HepG2 (cell line): Measurements from ENCODE around the gene SLC30A4. TPM values are rescaled to one million over a fixed set of nuclear protein-coding genes. Genes with fewer than 3 reads are reported as not detected.

Experiments used
- ATAC-seq: fragments of 200-7000 bp; cut with Tn5 transposase; 3 replicates; pipeline ENCODE4 v1.9.1; 2020; ENCODE audit warnings: mild to moderate bottlenecking, moderate library complexity
- BruUV-seq: library from RNA; stranded (reverse); fragments of 400-500 nt; replicated peaks from 2 replicates; lab custom pipeline; 2021; lab: Mats Ljungman, UMichigan
- CTCF ChIA-PET: fragments of 300-600 bp; formaldehyde crosslinking; extraction: SDS; loops from one replicate; lab custom pipeline; 2021; ENCODE audit warnings: low total read pairs, inconsistent platforms, low intra/inter-chr PET ratio; lab: Yijun Ruan, JAX
- POLR2A ChIA-PET: fragments of 350-600 bp; sonication (Branson Sonifier 250); formaldehyde crosslinking; loops from one replicate; lab custom pipeline; 2020; ENCODE audit warnings: antibody characterized with exemption, inconsistent platforms; lab: Yijun Ruan, JAX
- DNase-seq: peaks from one replicate; pipeline ENCODE4 v3.0.0-alpha.2; 2015; ENCODE audit warnings: low spot score
- FAIRE-seq: peaks from 3 replicates; lab custom pipeline; 2011; peaks lifted over from hg19 to GRCh38; lab: Jason Lieb, UNC
- H2AFZ ChIP-seq: one replicate; pipeline ENCODE4 v1.6.1; 2011; ENCODE audit warnings: low read length, inconsistent platforms
- H3K27ac ChIP-seq: fragments of 300-600 bp; 3 replicates; pipeline ENCODE4 v1.8.0; 2011; ENCODE audit warnings: mixed run types, mild to moderate bottlenecking, mixed read lengths, low read length, inconsistent platforms; ENCODE audit not compliant: insufficient read depth; ENCODE audit errors: extremely low read length
- H3K27me3 ChIP-seq, 2 experiments: fragments of 200-600 bp in 1 of 2; 2 replicates in 1 of 2; 3 replicates in 1 of 2; pipeline versions ENCODE4 v1.6.0 to v1.8.0; 2011; ENCODE audit warnings: low read length in 2 of 2, mild to moderate bottlenecking in 2 of 2, moderate library complexity in 2 of 2, inconsistent platforms in 1 of 2; ENCODE audit not compliant: insufficient read depth in 2 of 2, control insufficient read depth in 1 of 2
- H3K36me3 ChIP-seq, 2 experiments: fragments of 200-600 bp in 1 of 2; replicated peaks in 1 of 2; 2 replicates in 1 of 2; 3 replicates in 1 of 2; pipeline versions ENCODE4 v1.5.1 to v1.8.0; 2011; ENCODE audit warnings: low read length in 2 of 2, inconsistent platforms in 1 of 2; ENCODE audit not compliant: insufficient read depth in 2 of 2, control insufficient read depth in 1 of 2
- H3K4me1 ChIP-seq: 2 replicates; pipeline ENCODE4 v1.5.1; 2012; ENCODE audit warnings: low read length, inconsistent platforms; ENCODE audit not compliant: insufficient read depth
- H3K4me2 ChIP-seq: 2 replicates; pipeline ENCODE4 v1.6.0; 2011; ENCODE audit warnings: low read depth, low read length, inconsistent platforms
- H3K4me3 ChIP-seq, 3 experiments: fragments of 200-600 bp in 1 of 3; sonication (generic), shearing (Covaris generic) in 1 of 3; replicated peaks in 1 of 3; 2 replicates each; pipeline ENCODE4 v1.5.1; 2011 to 2016; ENCODE audit warnings: low read length in 3 of 3, inconsistent platforms in 2 of 3, low read depth in 2 of 3, mild to moderate bottlenecking in 2 of 3, control low read depth in 1 of 3, mixed read lengths in 1 of 3; ENCODE audit not compliant: insufficient read depth in 1 of 3
- H3K79me2 ChIP-seq: one replicate; pipeline ENCODE4 v1.6.1; 2011; ENCODE audit warnings: low read length, inconsistent platforms; ENCODE audit not compliant: insufficient read depth
- H3K9ac ChIP-seq: 2 replicates; pipeline ENCODE4 v1.6.0; 2011; ENCODE audit warnings: mild to moderate bottlenecking, low read depth, low read length, inconsistent platforms; ENCODE audit not compliant: insufficient read depth
- H3K9me3 ChIP-seq: 2 replicates; pipeline ENCODE4 v1.5.1; 2012; ENCODE audit warnings: mild to moderate bottlenecking, low read length
- H4K20me1 ChIP-seq: 2 replicates; pipeline ENCODE4 v1.6.0; 2011; ENCODE audit warnings: inconsistent platforms, mild to moderate bottlenecking, low read length, moderate library complexity; ENCODE audit not compliant: insufficient read depth
- ATF2 ChIP-seq: sonication (generic); formaldehyde crosslinking; IDR thresholded peaks from 2 replicates; pipeline ENCODE4 v1.4.0; 2020; ENCODE audit warnings: missing genetic modification reagents
- GABPB1 ChIP-seq: IDR thresholded peaks from 2 replicates; pipeline ENCODE4 v1.6.1; 2016; ENCODE audit warnings: mild to moderate bottlenecking, missing genetic modification reagents, moderate library complexity, missing compliant biosample characterization
- HNRNPUL1 ChIP-seq: fragments of 200-400 bp; formaldehyde crosslinking; IDR thresholded peaks from 2 replicates; pipeline ENCODE4 v1.6.1; 2017; ENCODE audit warnings: low read depth, mild to moderate bottlenecking, low read length, moderate library complexity
- JUND ChIP-seq: sonication (generic); formaldehyde crosslinking; IDR thresholded peaks from 2 replicates; pipeline ENCODE4 v1.8.0; 2022; ENCODE audit warnings: mild to moderate bottlenecking, missing genetic modification reagents
- KDM4B ChIP-seq: sonication (generic); formaldehyde crosslinking; IDR thresholded peaks from 2 replicates; pipeline ENCODE4 v1.4.0; 2020; ENCODE audit warnings: missing genetic modification reagents
- MAX ChIP-seq: IDR thresholded peaks from 2 replicates; pipeline ENCODE4 v1.6.1; 2012; ENCODE audit warnings: inconsistent platforms
- MTA1 ChIP-seq: sonication (generic); formaldehyde crosslinking; IDR thresholded peaks from 2 replicates; pipeline ENCODE4 v1.4.0; 2020; ENCODE audit warnings: missing genetic modification reagents, mild to moderate bottlenecking, borderline replicate concordance
- MYC ChIP-seq: sonication (generic); formaldehyde crosslinking; IDR thresholded peaks from 2 replicates; pipeline ENCODE4 v1.9.0; 2021; ENCODE audit warnings: missing genetic modification reagents, borderline replicate concordance
- SAP130 ChIP-seq: IDR thresholded peaks from 2 replicates; pipeline ENCODE4 v1.6.1; 2016; ENCODE audit warnings: low read depth
- SOX13 ChIP-seq, 3 experiments: fragments of 450-650 bp in 1 of 3; sonication (generic) in 1 of 3; formaldehyde crosslinking in 1 of 3; IDR thresholded peaks in 2 of 3; conservative IDR thresholded peaks in 1 of 3; 2 replicates each; pipeline versions ENCODE4 v1.5.0 to v1.6.1; 2016 to 2020; ENCODE audit warnings: antibody characterized with exemption in 1 of 3, mild to moderate bottlenecking in 1 of 3, missing compliant biosample characterization in 1 of 3, missing genetic modification reagents in 1 of 3, moderate library complexity in 1 of 3
- SP2 ChIP-seq: sonication (generic); formaldehyde crosslinking; IDR thresholded peaks from 2 replicates; pipeline ENCODE4 v1.5.1; 2020; ENCODE audit warnings: mild to moderate bottlenecking, missing genetic modification reagents
- SUZ12 ChIP-seq: fragments of 150-350 bp; IDR thresholded peaks from 2 replicates; pipeline ENCODE4 v1.6.1; 2014; ENCODE audit warnings: low read depth, low read length
- ZKSCAN8 ChIP-seq: IDR thresholded peaks from 2 replicates; pipeline ENCODE4 v1.6.1; 2016; ENCODE audit warnings: borderline replicate concordance, missing genetic modification reagents, missing compliant biosample characterization
- ZMYM4 ChIP-seq: sonication (generic); formaldehyde crosslinking; IDR thresholded peaks from 2 replicates; pipeline ENCODE4 v1.8.1; 2023; ENCODE audit warnings: mild to moderate bottlenecking, missing genetic modification reagents
- ZNF430 ChIP-seq: sonication (generic); formaldehyde crosslinking; IDR thresholded peaks from 2 replicates; pipeline ENCODE4 v1.9.0; 2021; ENCODE audit warnings: mild to moderate bottlenecking, missing genetic modification reagents
- ZNF704 ChIP-seq: sonication (generic); formaldehyde crosslinking; IDR thresholded peaks from 2 replicates; pipeline ENCODE4 v1.8.1; 2023; ENCODE audit warnings: mild to moderate bottlenecking, inconsistent platforms, moderate library complexity, missing genetic modification reagents, borderline replicate concordance
- ZNF777 ChIP-seq: sonication (generic); formaldehyde crosslinking; IDR thresholded peaks from 2 replicates; pipeline ENCODE4 v1.4.0; 2020; ENCODE audit warnings: missing genetic modification reagents
- WGBS: methylation state at CpG from one replicate; pipeline ENCODE4 v1.1.6; 2017; ENCODE audit warnings: low lambda C conversion rate; 5-methylcytosine and 5-hydroxymethylcytosine counted together
- in situ Hi-C: cut with HindIII; loops from 2 replicates; pipeline ENCODE4 v1.10.0; 2017; ENCODE audit warnings: low pct_unique_long_range_greater_than_20kb; ENCODE audit not compliant: extremely low pct_ligation_motif_present
- intact Hi-C: fragments of 100-400 bp; cut with micrococcal nuclease; formaldehyde crosslinking; loops from one replicate; pipeline ENCODE4 v1.10.0; 2022; ENCODE audit not compliant: unreplicated experiment
- polyA plus RNA-seq, 8 experiments: library from polyadenylated mRNA; depleted of rRNA in 3 of 8; stranded (reverse) in 7 of 8; unstranded in 1 of 8; fragments of >200 nt; fragmentation: Illumina TruSeq in 4 of 8; extraction: Trizol in 4 of 8; gene quantifications; 2 replicates each; pipeline versions ENCODE4 v1.2.1 to v1.2.3, GENCODE V29; 2011 to 2016; ENCODE audit warnings: low read depth in 4 of 8, missing spikeins in 1 of 8, mixed read lengths in 1 of 8; ENCODE audit not compliant: insufficient read depth in 1 of 8
- total RNA-seq, 5 experiments: library from RNA; depleted of rRNA; stranded (reverse); fragments of >200 nt; fragmentation: Illumina TruSeq; extraction: Trizol; gene quantifications; 2 replicates each; pipeline ENCODE4 v1.2.3, GENCODE V29; 2016; ENCODE audit warnings: low read depth in 1 of 5
- TF ChIP-seq, protein P1 (sequence below): sonication (generic); formaldehyde crosslinking; IDR thresholded peaks from 2 replicates; pipeline ENCODE4 v1.8.1; 2023; ENCODE audit warnings: mild to moderate bottlenecking, missing genetic modification reagents, borderline replicate concordance

The SLC30A4 gene
- total and polyA plus RNA-seq, 2 of the 13 experiments (the other 11 are each of a cell fraction or from before 2014, with no cell fraction given): 0.01 to 0.04 TPM

- Histone ChIP-seq H3K9ac (no peak overlapping the region), H4K20me1 (no peaks in the 10 kb centered on the region), H2AFZ (no peak overlapping the region), H3K27ac (no peak overlapping the region), H3K4me2 (peak overlapping the region; percentile 72), H3K36me3 (no peaks in the 10 kb centered on the region), H3K4me3 (peak overlapping the region in 1 of 3 experiments; percentile 34; a peak in 1 of 6 replicates), H3K9me3 (no peaks in the 10 kb centered on the region), H3K4me1 (peaks cover 44% of the 10 kb centered on the region), H3K27me3 (peaks cover 0 to 2% of the 10 kb centered on the region in 2 experiments; a peak in 1 of 5 replicates), H3K79me2 (no peaks in the 10 kb centered on the region)
- FAIRE-seq (peak; percentile 87), DNase-seq (peak; percentile 79), ATAC-seq (peak; percentile 92)
- ChIA-PET CTCF (interaction anchor here (1.1 to 2.0 kb wide), 3 partner anchors 8 to 18 kb away, joined by 3 to 10 read pairs (median 3); no protein-coding TSS in a partner anchor), POLR2A (no interaction called here)
- 0% methylated on average over 4 of the region's 5 CpGs for WGBS
- in situ Hi-C loops: no loop called here
- intact Hi-C loops: loop anchor here (1.0 kb wide), 2 partner anchors 9 to 18 kb away; no protein-coding TSS in a partner anchor
- no TSS peak for BruUV-seq
- no peak for TF ChIP-seq SP2
- no peak for TF ChIP-seq ZNF777 (CRISPR knock-in tag)
- no peak for TF ChIP-seq ATF2 (CRISPR knock-in tag)
- no peak for TF ChIP-seq MAX
- peak; percentile 87 for TF ChIP-seq HNRNPUL1
- TF ChIP-seq ZMYM4 (CRISPR knock-in tag): 0 out of 2 replicates have a peak, but pooled peaks have one; percentile 33
- no peak for TF ChIP-seq MYC (CRISPR knock-in tag)
- TF ChIP-seq SAP130 (CRISPR knock-in tag): 0 out of 2 replicates have a peak, but pooled peaks have one; percentile 25
- TF ChIP-seq GABPB1 (CRISPR knock-in tag): no peak
- TF ChIP-seq, protein P1, sequence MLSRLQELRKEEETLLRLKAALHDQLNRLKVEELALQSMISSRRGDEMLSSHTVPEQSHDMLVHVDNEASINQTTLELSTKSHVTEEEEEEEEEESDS (CRISPR knock-in tag): no peak
- no peak for TF ChIP-seq SUZ12
- no peak for TF ChIP-seq ZKSCAN8 (CRISPR knock-in tag)
- no peak for TF ChIP-seq MTA1 (CRISPR knock-in tag)
- no peak for TF ChIP-seq ZNF704
- no peak for TF ChIP-seq JUND (CRISPR knock-in tag)
- no peak for TF ChIP-seq SOX13 (IDR thresholded peaks at IDR 0.05)
- peak in 1 of 2 experiments; percentile 79; a peak in 2 of 4 replicates for TF ChIP-seq SOX13 (CRISPR knock-in tag; conservative IDR thresholded peaks at IDR 0.05 in 1 of 2, IDR thresholded peaks at IDR 0.05 in 1 of 2)
- TF ChIP-seq ZNF430 (CRISPR knock-in tag): no peak
- no peak for TF ChIP-seq KDM4B
These were observed 82.9 kb downstream of the SLC30A4 start for GRCh38 chr15:45439521-45440260.
